ENCODE data around the gene CHMP2A. TPM values are rescaled to one million over a fixed set of nuclear protein-coding genes. Genes with fewer than 3 reads are reported as not detected.
A peak's percentile ranks its signal among the peaks of the same experiment; 100 is the strongest.

CHMP2A gene
- total RNA-seq, 8 experiments from 2014 or later = 106 to 165 (median 138) TPM

DNA sequence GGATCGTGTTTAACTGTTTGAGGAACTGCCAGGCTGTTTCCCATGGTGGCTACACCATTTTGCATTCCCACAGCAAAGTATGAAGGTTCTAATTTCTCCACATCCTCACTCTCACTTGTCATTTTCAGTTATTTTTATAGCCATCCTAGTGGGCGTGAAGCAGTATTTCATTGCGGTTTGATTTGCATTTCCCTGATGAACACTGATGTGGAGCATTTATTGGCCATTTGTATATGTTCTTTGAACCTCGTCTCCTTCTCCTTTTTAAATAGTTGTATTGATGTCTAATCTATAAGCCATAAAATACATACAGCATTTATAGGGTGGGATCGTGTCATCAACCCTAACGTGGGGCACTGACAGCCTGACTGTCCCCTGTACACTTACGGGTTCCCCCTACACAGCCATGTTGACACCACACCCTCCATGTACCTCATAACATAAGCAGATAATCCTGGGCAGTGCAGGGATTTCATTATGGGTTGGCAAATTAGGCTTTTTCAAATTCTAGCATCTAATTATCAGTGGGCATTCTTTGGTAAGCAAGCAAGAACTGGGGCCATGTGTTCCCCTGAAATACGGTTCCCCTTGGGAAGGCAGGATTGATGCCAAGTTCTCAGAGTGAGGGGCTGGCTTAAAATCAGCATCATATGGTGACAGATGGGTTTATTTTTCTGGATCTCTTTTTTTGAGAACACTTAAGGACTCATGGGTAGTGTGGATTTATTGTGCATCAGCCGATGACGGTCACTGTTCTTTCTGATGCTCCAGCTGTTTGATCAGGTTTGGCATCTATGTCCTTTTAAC lies 23.7 kb downstream of the CHMP2A start:
- WGBS, 10 experiments = 0 to 74% (median 47%) methylated on average over 1 to 9 of the region's 10 CpGs; no CpG with 5 or more reads in 1 of the 10 experiments
- no peak overlapping the region for H3K4me3 ChIP-seq
- H3K27ac ChIP-seq = no peak overlapping the region
- peak in 2 of 8 experiments; percentile 30 to 79 for ATAC-seq (replicated peaks in 6 of 8)
- no peaks in the 10 kb centered on the region for H3K4me1 ChIP-seq (replicated peaks in 1 of 2)
- in situ Hi-C loops (cut with MboI; ENCODE audit: low pct_unique_long_range_greater_than_20kb in 2 of 9, low sequenced_read_pairs in 9 of 9, unreplicated experiment in 9 of 9) = no loop called here

DNA sequence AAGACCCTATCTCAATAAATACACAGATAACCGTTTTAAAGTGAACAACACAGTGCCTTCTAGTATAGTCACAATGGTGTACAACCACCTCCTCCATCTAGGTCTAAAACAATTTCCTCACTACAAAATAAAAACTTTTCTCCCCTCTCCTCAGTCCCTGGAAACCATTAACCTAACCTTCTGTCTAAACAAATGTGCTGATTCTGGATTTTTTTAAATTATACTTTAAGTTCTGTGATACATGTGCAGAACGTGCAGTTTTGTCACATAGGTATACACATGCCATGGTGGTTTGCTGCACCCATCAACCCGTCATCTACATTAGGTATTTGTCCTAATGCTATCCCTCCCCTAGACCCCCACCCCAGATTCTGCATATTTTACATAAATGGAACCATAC lies 25.5 kb downstream of the CHMP2A start:
- Histone ChIP-seq H3K4me3 (no peak overlapping the region), H3K27ac (no peak overlapping the region), H3K4me1 (replicated peaks in 1 of 2) (no peaks in the 10 kb centered on the region)
- no peak for ATAC-seq (replicated peaks in 6 of 8)
- WGBS, 10 experiments = 0 to 83% (median 57%) methylated on average over 1 to 3 of the region's 3 CpGs; no CpG with 5 or more reads in 2 of the 10 experiments
- in situ Hi-C loops (cut with MboI; ENCODE audit: low pct_unique_long_range_greater_than_20kb in 2 of 9, low sequenced_read_pairs in 9 of 9, unreplicated experiment in 9 of 9) = no loop called here

DNA sequence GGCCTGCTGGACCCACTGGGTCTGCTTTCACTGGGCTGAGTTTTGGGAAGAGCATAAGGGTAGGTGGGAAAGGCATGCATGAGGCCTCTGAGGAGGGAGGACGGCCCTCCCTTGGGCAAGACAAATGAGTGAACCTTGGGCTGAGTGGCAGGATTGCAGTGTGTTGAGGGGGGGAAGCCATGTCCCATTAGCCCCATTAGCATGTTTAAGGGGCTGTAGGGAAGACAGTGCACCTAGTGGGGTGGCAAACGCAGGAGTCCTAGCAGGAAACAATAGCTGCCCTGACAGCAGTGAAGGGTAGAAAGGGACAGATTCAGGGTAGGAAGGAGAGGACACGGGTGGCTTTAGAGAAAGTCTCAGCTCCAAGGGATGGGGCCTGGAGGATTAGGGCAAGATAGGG lies 32.2 kb downstream of the CHMP2A start:
- WGBS, 10 experiments = 20 to 100% (median 56%) methylated on average over 1 to 3 of the region's 3 CpGs; no CpG with 5 or more reads in 2 of the 10 experiments
- Histone ChIP-seq H3K4me3 (no peak overlapping the region), H3K27ac (no peak overlapping the region), H3K4me1 (replicated peaks in 1 of 2) (peaks cover 7 to 10% of the 10 kb centered on the region in 2 donors)
- in situ Hi-C loops (cut with MboI; ENCODE audit: low pct_unique_long_range_greater_than_20kb in 2 of 9, low sequenced_read_pairs in 9 of 9, unreplicated experiment in 9 of 9) = no loop called here
- no peak for ATAC-seq (replicated peaks in 6 of 8)

DNA sequence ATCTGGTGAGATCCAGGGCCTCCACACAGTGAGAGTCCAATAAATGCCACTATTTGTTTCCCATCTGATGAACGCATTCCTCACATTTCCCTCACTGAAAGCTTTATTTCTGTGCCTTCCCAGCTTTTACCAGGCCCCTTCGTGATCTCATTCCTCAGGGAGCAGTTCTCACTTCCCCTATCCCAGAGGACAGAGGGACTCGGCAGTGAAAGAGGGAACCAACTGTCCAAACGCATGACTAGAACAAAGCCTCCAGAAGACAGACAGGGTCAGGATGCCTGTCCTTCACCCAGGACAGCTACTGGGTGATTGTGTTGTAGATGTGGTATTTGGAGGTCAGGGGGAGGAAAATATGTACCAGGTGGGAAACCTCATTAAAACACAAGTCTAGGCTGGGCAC lies 33.3 kb downstream of the CHMP2A start:
- Histone ChIP-seq H3K4me1 (replicated peaks in 1 of 2) (peaks cover 7 to 12% of the 10 kb centered on the region in 2 donors), H3K4me3 (no peak overlapping the region), H3K27ac (no peak overlapping the region)
- in situ Hi-C loops (cut with MboI; ENCODE audit: low pct_unique_long_range_greater_than_20kb in 2 of 9, low sequenced_read_pairs in 9 of 9, unreplicated experiment in 9 of 9) = no loop called here
- WGBS, 10 experiments = 67 to 100% (median 80%) methylated on average over 1 to 3 of the region's 4 CpGs; no CpG with 5 or more reads in 4 of the 10 experiments
- no peak for ATAC-seq (replicated peaks in 6 of 8)

DNA sequence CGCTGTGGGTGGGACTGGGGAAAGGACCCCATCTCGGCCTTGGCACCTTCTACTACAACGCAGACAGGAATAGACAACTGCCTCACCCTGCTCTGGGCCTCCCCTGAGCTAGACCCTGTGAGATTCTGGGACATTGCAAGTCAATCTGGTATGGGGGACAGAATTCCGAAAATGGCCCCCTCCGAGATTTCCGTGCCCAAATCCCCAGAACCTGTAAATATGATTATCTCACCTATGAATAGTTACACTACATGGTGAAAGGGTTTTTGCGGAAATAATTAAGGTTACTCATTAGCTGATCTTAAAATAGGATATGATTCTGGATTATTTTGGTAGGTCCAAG lies 34.7 kb downstream of the CHMP2A start:
- no peak for ATAC-seq (replicated peaks in 6 of 8)
- in situ Hi-C loops (cut with MboI; ENCODE audit: low pct_unique_long_range_greater_than_20kb in 2 of 9, low sequenced_read_pairs in 9 of 9, unreplicated experiment in 9 of 9) = no loop called here
- Histone ChIP-seq H3K4me1 (replicated peaks in 1 of 2) (peaks cover 7 to 12% of the 10 kb centered on the region in 2 donors), H3K4me3 (peak overlapping the region; percentile 53 to 83 (median 66)), H3K27ac (peak overlapping the region; percentile 92 to 94)
- WGBS, 10 experiments = 0 to 38% (median 13%) methylated on average over 1 to 3 of the region's 7 CpGs; no CpG with 5 or more reads in 2 of the 10 experiments

DNA sequence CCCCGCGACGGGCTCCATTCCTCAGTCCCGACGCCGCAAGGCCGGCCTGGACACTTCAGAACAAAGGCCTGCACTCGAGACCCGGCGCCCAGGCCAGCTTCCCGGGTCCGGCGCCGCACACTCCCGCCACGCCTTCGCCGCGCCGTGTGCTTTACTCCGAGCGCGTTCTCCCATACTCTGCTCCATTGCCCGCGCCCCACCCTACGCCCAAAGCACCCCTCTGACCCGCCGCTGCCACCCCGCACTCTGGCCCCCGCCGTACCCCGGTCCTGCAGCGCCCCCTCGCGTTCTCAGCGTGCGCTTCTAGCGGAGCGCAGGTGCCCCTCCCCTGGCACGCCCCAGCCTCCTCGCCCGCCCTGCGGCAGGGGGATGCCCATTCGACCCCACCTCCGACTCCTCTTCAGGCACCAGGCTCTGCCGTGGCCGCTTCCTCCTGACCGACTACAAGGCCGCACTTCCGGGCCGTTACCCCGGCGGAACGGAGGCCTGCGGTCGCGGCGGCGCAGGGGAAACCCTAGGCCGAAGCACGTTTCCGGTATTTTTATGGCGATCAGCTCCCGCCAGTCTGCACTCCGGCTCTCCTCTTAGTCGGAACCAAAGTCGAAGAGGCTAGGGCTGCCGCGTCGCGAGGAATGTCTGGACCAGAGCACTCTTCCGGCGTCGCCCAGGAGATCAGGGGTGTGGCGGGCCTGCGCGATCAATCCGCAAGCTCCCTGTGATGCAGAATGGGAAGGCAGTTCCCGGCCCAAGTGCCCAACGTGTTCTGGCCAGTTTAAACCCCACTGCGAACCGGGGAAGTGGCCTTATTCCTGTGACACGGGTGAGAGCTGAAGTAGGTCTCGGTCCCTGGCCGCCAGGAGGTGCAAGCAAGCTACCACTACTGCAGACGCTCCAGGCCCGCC lies 35.3 kb downstream of the CHMP2A start, which contains the start of gene ZBTB45:
Gene ZBTB45, minus strand, starts transcription at position 456 of the 902 bp plus-strand sequence. CDS start 2,137 bp downstream, outside the sequence.
- Histone ChIP-seq H3K4me1 (replicated peaks in 1 of 2) (peaks cover 7 to 14% of the 10 kb centered on the region in 2 donors), H3K4me3 (peak within 1 kb of the TSS; percentile 53 to 83 (median 66)), H3K27ac (peak within 1 kb of the TSS; percentile 92 to 94)
- WGBS, 10 experiments = no CpG with 5 or more reads among the region's 87 CpGs
- ATAC-seq (replicated peaks in 6 of 8) = peak; percentile 80 to 88 (median 85)
- in situ Hi-C loops (cut with MboI; ENCODE audit: low pct_unique_long_range_greater_than_20kb in 2 of 9, low sequenced_read_pairs in 9 of 9, unreplicated experiment in 9 of 9) = no loop called here

DNA sequence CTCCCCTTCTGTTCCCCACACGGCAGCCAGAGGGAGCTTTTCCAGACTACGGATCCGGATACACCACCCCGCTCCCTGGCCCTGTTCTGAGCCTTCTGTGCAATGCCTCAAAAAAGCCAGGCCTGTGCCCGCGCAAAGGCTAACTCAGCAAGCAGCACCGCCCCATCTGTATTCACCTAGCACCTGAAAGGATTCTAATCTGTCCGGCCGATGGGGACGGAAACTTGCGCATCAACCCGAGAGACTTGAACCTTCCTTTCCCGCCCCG lies 35.9 kb downstream of the CHMP2A start:
- peak; percentile 10 to 46 (median 30) for ATAC-seq (replicated peaks in 6 of 8)
- WGBS, 10 experiments = 0 to 4% (median 0%) methylated on average over 1 to 5 of the region's 14 CpGs; no CpG with 5 or more reads in 7 of the 10 experiments
- in situ Hi-C loops (cut with MboI; ENCODE audit: low pct_unique_long_range_greater_than_20kb in 2 of 9, low sequenced_read_pairs in 9 of 9, unreplicated experiment in 9 of 9) = no loop called here

DNA sequence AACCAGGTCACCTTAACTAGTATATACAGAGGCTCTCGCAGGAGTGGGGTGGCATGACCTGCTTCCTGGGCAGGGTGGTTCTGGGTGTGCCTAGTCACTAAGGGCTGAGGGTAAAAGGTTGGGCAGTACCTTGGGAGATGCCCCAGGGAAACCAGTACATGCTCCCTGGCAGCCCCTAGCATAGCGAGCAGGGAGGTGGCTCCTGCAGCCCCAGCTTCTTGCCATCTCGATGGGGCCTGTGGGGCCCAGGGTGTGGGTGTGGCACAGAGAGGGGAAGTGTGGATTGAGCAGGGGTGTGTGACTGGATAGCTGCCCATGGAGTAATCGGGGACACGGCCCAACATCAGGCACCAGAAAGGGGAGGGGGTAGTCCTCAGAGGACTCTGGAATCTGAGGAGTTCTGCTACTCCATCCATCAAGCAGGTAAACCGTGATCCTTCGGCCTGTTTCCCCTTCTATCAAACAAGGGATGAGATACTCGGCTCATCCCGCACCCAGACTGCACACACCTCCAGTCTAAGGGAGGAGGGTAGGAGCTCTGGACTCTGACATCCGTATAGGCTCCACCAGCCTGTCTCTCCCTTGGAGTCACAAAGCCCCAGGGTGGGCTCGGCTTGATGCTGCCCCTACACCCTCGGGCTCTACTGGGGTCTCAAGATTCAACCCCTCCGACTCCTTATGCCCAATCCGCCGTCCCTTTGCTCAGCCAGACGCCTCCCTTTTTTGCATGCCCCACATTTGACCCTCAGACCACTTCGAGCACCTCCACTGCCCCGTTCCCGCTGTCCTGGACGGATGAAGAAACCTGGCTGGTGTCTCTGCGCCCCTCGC lies 36.4 kb downstream of the CHMP2A start:
- in situ Hi-C loops (cut with MboI; ENCODE audit: low pct_unique_long_range_greater_than_20kb in 2 of 9, low sequenced_read_pairs in 9 of 9, unreplicated experiment in 9 of 9) = no loop called here
- 0 to 65% (median 20%) methylated on average over 1 to 8 of the region's 22 CpGs; no CpG with 5 or more reads in 5 of the 10 experiments for WGBS, 10 experiments
- H3K4me3 ChIP-seq = peak overlapping the region; percentile 53 to 83 (median 66)
- ATAC-seq (replicated peaks in 6 of 8) = no peak
- peak overlapping the region; percentile 92 to 94 for H3K27ac ChIP-seq
- peaks cover 11 to 20% of the 10 kb centered on the region in 2 donors for H3K4me1 ChIP-seq (replicated peaks in 1 of 2)

More for the DNA sequence above, 35.9 kb downstream of the CHMP2A start:
- Histone ChIP-seq H3K27ac (peak overlapping the region; percentile 92 to 94), H3K4me1 (replicated peaks in 1 of 2) (peaks cover 7 to 17% of the 10 kb centered on the region in 2 donors), H3K4me3 (peak overlapping the region; percentile 53 to 83 (median 66))

DNA sequence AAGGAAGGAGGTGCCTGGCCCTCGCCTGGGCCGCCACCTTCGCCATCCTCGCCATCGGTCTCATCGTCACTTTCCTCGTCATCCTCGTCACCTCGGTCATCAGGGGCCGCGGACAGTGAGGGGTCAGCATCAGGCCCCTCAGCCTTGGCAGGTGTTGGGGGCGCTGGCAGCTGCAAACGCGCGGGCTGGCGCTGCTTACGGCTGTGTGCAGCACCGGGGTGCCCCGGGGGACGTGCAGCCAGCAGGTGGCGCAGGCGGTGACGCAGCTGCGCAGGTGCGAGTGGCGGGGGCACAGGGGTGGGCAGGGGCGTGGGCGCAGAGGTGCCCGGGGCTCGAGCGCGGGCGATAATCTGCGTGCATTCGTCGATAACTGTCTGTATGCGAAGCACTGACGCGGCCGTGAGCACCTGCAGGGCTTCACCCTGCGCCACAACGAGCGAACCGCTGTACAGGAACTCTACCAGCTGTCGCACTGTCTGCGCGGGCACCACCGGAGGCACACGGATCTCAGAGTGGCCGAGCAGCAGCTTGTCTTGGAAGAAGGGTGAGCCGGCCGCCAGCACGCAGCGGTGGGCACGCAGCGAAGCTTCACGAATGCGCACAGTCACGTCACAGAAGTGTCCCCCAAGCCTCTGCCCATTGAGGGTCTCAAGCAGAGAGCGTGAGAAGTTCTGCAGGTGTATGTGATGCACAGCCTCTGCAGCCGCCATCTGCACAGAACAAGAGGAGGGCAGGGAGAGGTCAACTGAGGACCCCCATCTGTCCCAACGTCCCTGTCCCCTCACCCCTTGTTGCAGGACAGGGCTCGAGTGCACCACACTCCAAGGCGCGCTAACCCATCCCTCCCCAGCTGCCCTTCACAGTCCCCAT lies 37.7 kb downstream of the CHMP2A start:
- Histone ChIP-seq H3K4me3 (no peak overlapping the region), H3K4me1 (replicated peaks in 1 of 2) (peaks cover 12 to 21% of the 10 kb centered on the region in 2 donors), H3K27ac (no peak overlapping the region)
- in situ Hi-C loops (cut with MboI; ENCODE audit: low pct_unique_long_range_greater_than_20kb in 2 of 9, low sequenced_read_pairs in 9 of 9, unreplicated experiment in 9 of 9) = no loop called here
- WGBS, 10 experiments = 100% methylated on average over 5 of the region's 65 CpGs; no CpG with 5 or more reads in 9 of the 10 experiments
- ATAC-seq (replicated peaks in 6 of 8) = no peak

DNA sequence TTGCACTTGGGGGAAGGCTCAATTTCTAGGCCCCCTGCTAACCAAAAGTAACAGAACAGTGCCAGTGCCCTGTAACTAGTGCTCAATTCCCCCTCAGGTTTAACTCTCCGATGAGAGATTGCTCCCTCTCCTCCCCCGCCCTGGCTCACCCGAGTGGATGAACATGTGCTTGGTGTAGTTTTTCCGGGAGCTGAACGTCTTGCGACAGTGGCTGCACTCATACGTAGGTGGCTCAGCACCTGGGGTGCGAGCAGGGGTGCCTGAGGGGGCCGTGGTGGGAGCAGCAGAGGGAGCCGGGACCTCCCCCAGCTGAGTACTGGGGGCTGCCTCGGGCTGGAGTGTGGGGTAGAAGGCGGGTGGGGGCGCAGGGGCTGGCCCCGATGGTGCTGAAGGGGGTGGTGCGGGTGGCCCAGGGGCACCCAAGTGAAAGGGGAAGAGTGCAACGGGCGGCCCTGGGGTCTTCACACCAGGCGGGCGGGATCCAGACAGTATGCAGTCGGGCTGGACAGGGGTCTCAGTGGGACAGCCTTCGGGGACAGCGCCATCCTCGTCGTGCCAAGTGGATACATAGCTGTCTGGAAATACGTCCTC lies 38.6 kb downstream of the CHMP2A start:
- no peak for ATAC-seq (replicated peaks in 6 of 8)
- 73 to 100% methylated on average over 3 to 4 of the region's 25 CpGs; no CpG with 5 or more reads in 8 of the 10 experiments for WGBS, 10 experiments
- Histone ChIP-seq H3K4me3 (no peak overlapping the region), H3K4me1 (replicated peaks in 1 of 2) (peaks cover 12 to 21% of the 10 kb centered on the region in 2 donors), H3K27ac (no peak overlapping the region)
- in situ Hi-C loops (cut with MboI; ENCODE audit: low pct_unique_long_range_greater_than_20kb in 2 of 9, low sequenced_read_pairs in 9 of 9, unreplicated experiment in 9 of 9) = no loop called here

DNA sequence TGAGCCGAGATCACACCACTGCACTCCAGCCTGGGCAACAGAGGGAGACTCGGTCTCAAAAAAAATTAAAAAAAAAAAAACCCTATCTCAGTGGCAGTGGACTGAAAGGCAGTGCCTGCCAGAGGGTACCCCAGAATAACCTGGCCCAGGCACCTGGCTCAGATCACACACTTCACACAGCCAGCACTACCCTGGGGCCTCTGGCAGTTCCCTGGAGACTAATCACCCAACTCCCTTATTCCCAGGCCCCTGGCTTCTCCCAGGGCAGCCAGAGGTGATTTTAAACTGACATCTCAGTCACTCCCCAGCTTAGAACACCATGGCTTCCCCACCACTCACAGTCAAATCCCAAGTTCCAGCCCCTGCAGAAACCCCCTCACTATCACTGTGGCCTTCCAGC lies 39.6 kb downstream of the CHMP2A start:
- WGBS, 10 experiments = 100% methylated on average over 2 of the region's 2 CpGs; no CpG with 5 or more reads in 9 of the 10 experiments
- Histone ChIP-seq H3K4me3 (no peak overlapping the region), H3K27ac (no peak overlapping the region), H3K4me1 (replicated peaks in 1 of 2) (peaks cover 9 to 17% of the 10 kb centered on the region in 2 donors)
- in situ Hi-C loops (cut with MboI; ENCODE audit: low pct_unique_long_range_greater_than_20kb in 2 of 9, low sequenced_read_pairs in 9 of 9, unreplicated experiment in 9 of 9) = no loop called here
- ATAC-seq (replicated peaks in 6 of 8) = no peak

Measured in motor neuron (in vitro differentiated cells).